HL-60 (cell line): ENCODE data around the gene LPCAT1.
A peak's percentile ranks its signal among the peaks of the same experiment; 100 is the strongest.

Source experiments
- DNase-seq, 2 experiments: peaks; one replicate each; pipeline ENCODE4 v3.0.0-alpha.2; 2010 to 2020; ENCODE audit warnings: low read depth in 1 of 2, low spot score in 1 of 2
- H3K27ac ChIP-seq: fragments of 250-450 bp; sonication (Bioruptor Pico); replicated peaks from 2 replicates; pipeline ENCODE4 v1.5.1; 2020; ENCODE audit warnings: mild to moderate bottlenecking, moderate library complexity
- H3K27me3 ChIP-seq: fragments of 250-450 bp; sonication (Bioruptor Pico); 2 replicates; pipeline ENCODE4 v1.5.1; 2021; ENCODE audit warnings: mild to moderate bottlenecking, moderate library complexity; ENCODE audit not compliant: insufficient read depth, poor library complexity, severe bottlenecking
- H3K4me3 ChIP-seq: replicated peaks from 2 replicates; pipeline ENCODE4 v1.5.1; 2011; ENCODE audit warnings: mild to moderate bottlenecking, control low read depth, low read length; ENCODE audit not compliant: insufficient read depth
- CTCF ChIP-seq: IDR thresholded peaks from one replicate; pipeline ENCODE4 v1.5.1; 2011; ENCODE audit warnings: low read length, control low read depth, inconsistent platforms; ENCODE audit not compliant: insufficient read depth
- GABPA ChIP-seq: IDR thresholded peaks from 2 replicates; pipeline ENCODE4 v1.6.1; 2012; ENCODE audit warnings: low read depth
- POLR2AphosphoS5 ChIP-seq: IDR thresholded peaks from 2 replicates; pipeline ENCODE4 v1.6.1; 2012; ENCODE audit warnings: low read depth
- REST ChIP-seq: IDR thresholded peaks from 2 replicates; pipeline ENCODE4 v1.6.1; 2012; ENCODE audit warnings: low read depth; ENCODE audit not compliant: insufficient replicate concordance
- SPI1 ChIP-seq: IDR thresholded peaks from 2 replicates; pipeline ENCODE4 v1.6.1; 2012; ENCODE audit warnings: low read depth, mild to moderate bottlenecking, borderline replicate concordance

LPCAT1 gene

GRCh38 chr5:1523480-1523792 is 324 bp downstream of the LPCAT1 start:
- TF ChIP-seq POLR2AphosphoS5 (no peak), CTCF (no peak), REST (no peak), GABPA (no peak), SPI1 (no peak)
- H3K27me3 ChIP-seq = no peaks in the 10 kb centered on the region
- no peak for DNase-seq
- H3K4me3 ChIP-seq = peak overlapping the region; percentile 85
- H3K27ac ChIP-seq = no peak overlapping the region

- peak overlapping the region; percentile 85 for H3K4me3 ChIP-seq
- no peak for TF ChIP-seq SPI1
- no peaks in the 10 kb centered on the region for H3K27me3 ChIP-seq
- H3K27ac ChIP-seq = no peak overlapping the region
- no peak for DNase-seq
Observed at GRCh38 chr5:1522601-1523479, 920 bp downstream of the LPCAT1 start.

GRCh38 chr5:1521671-1522600 is 1.8 kb downstream of the LPCAT1 start:
- H3K27ac ChIP-seq = no peak overlapping the region
- no peak for DNase-seq

More at GRCh38 chr5:1521671-1522600, 1.8 kb downstream of the LPCAT1 start:
- TF ChIP-seq REST = no peak
- TF ChIP-seq POLR2AphosphoS5 = no peak
- TF ChIP-seq GABPA = no peak
- TF ChIP-seq CTCF = no peak
- TF ChIP-seq SPI1 = no peak
- Histone ChIP-seq H3K4me3 (peak overlapping the region; percentile 85), H3K27me3 (no peaks in the 10 kb centered on the region)
